SU-DHL-6 (cell line): ENCODE data around the gene GIGYF2.

Source experiments
- EZH2phosphoT487 ChIP-seq: fragments of 200-600 bp; sonication (generic), shearing (Covaris generic); conservative IDR thresholded peaks from 2 replicates; pipeline ENCODE4 v1.6.1; 2018; ENCODE audit warnings: mild to moderate bottlenecking, antibody characterized with exemption, low read length, moderate library complexity, mixed read lengths
- TF ChIP-seq, protein P1 (sequence below): fragments of 200-600 bp; sonication (generic); IDR thresholded peaks from one replicate; pipeline ENCODE4 v1.5.1; 2017; ENCODE audit warnings: antibody characterized with exemption, mild to moderate bottlenecking, low read length, moderate library complexity; ENCODE audit not compliant: insufficient read depth, poor library complexity, severe bottlenecking

DNA sequence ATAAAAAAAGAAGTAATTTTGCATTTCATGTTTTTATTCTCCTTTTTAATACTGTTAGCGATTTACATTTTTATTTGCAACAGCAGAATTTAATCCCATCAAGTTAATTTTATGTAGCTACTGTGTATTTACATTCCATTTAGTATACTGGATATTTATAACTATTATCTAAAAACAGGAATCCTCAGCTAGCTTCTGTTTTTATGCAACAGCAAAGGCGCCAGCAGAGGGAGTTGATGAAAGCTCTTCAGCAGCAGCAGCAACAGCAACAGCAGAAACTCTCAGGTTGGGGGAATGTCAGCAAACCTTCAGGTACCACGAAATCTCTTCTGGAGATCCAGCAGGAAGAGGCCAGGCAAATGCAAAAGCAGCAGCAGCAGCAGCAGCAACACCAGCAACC is 146.7 kb downstream of the GIGYF2 start:
- TF ChIP-seq, protein P1, sequence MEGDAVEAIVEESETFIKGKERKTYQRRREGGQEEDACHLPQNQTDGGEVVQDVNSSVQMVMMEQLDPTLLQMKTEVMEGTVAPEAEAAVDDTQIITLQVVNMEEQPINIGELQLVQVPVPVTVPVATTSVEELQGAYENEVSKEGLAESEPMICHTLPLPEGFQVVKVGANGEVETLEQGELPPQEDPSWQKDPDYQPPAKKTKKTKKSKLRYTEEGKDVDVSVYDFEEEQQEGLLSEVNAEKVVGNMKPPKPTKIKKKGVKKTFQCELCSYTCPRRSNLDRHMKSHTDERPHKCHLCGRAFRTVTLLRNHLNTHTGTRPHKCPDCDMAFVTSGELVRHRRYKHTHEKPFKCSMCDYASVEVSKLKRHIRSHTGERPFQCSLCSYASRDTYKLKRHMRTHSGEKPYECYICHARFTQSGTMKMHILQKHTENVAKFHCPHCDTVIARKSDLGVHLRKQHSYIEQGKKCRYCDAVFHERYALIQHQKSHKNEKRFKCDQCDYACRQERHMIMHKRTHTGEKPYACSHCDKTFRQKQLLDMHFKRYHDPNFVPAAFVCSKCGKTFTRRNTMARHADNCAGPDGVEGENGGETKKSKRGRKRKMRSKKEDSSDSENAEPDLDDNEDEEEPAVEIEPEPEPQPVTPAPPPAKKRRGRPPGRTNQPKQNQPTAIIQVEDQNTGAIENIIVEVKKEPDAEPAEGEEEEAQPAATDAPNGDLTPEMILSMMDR: no peak
- TF ChIP-seq EZH2phosphoT487: no peak
